Glomerular visceral epithelial cell (primary cell): ENCODE results near the gene PRSS37.

Experiments used
- DNase-seq: peaks from one replicate; pipeline ENCODE4 v3.0.0-alpha.2; 2016; ENCODE audit errors: extremely low spot score

The PRSS37 gene

GRCh38 chr7:141788296-141788695, 53.0 kb downstream of the PRSS37 start:
- DNase-seq = no peak
